Tibial nerve (tissue), 4 donors: ENCODE measurements around the gene ATF7. TPM values are rescaled to one million over a fixed set of nuclear protein-coding genes. Genes with fewer than 3 reads are reported as not detected.
A peak's percentile ranks its signal among the peaks of the same experiment; 100 is the strongest.
"Not testable (repeated sequence)": the region's sequence is repeated elsewhere in the genome, so short reads cannot be mapped to it uniquely, and the experiment has no call there.

ENCODE experiments used
- DNase-seq, 2 donors: peaks; one replicate each; pipeline ENCODE4 v3.0.0-alpha.2; 2019; ENCODE audit warnings: low spot score in 2 of 2
- H3K27ac ChIP-seq, 4 donors: fragments of 200-600 bp; sonication (generic) in 3 of 4; one replicate each; pipeline ENCODE4 v1.5.1; 2017 to 2019; ENCODE audit warnings: mild to moderate bottlenecking in 1 of 4
- H3K27me3 ChIP-seq, 2 donors: fragments of 200-600 bp; sonication (generic) in 1 of 2; one replicate each; pipeline versions ENCODE4 v1.5.1 to v1.6.0; 2017 to 2019
- H3K36me3 ChIP-seq, 3 donors: fragments of 200-600 bp; sonication (generic); one replicate each; pipeline ENCODE4 v1.5.1; 2018 to 2019
- H3K4me1 ChIP-seq, 4 donors: fragments of 200-600 bp; sonication (generic) in 3 of 4; one replicate each; pipeline ENCODE4 v1.5.1; 2017 to 2019
- H3K4me3 ChIP-seq, 4 donors: fragments of 200-600 bp; sonication (generic) in 3 of 4; one replicate each; pipeline ENCODE4 v1.5.1; 2017 to 2019; ENCODE audit warnings: mild to moderate bottlenecking in 1 of 4, moderate library complexity in 1 of 4
- H3K9me3 ChIP-seq, 4 donors: fragments of 200-600 bp; sonication (generic) in 3 of 4; one replicate each; pipeline ENCODE4 v1.5.1; 2017 to 2019
- CTCF ChIP-seq, 5 experiments: fragments of 200-600 bp in 3 of 5; fragments of 450-650 bp in 2 of 5; sonication (generic) in 3 of 5; IDR thresholded peaks; one replicate each; pipeline ENCODE4 v1.5.1; 2016 to 2019; ENCODE audit warnings: antibody characterized with exemption in 5 of 5, mild to moderate bottlenecking in 3 of 5, moderate library complexity in 2 of 5
- EP300 ChIP-seq, 2 donors: sonication (generic); formaldehyde crosslinking; IDR thresholded peaks; one replicate each; pipeline ENCODE4 v1.6.1; 2017; ENCODE audit warnings: antibody characterized with exemption in 2 of 2, mild to moderate bottlenecking in 1 of 2
- POLR2A ChIP-seq, 2 donors: fragments of 450-650 bp; IDR thresholded peaks; one replicate each; pipeline ENCODE4 v1.6.1; 2017; ENCODE audit warnings: antibody characterized with exemption in 2 of 2, mild to moderate bottlenecking in 2 of 2, moderate library complexity in 2 of 2
- WGBS, 2 donors: methylation state at CpG; one replicate each; pipeline ENCODE4 v1.1.5; 2018; 5-methylcytosine and 5-hydroxymethylcytosine counted together
- total RNA-seq, 4 donors: library from RNA; depleted of rRNA; stranded (reverse); fragments of >200 nt; gene quantifications; one replicate each; pipeline ENCODE4 v1.1.0, GENCODE V29; 2016

The ATF7 gene
- total RNA-seq, 4 donors from 2014 or later = 30.1 to 47.9 (median 34.4) TPM

GRCh38 chr12:53552361-53553327 is 73.5 kb downstream of the ATF7 start:
- H3K4me3 ChIP-seq = no peak overlapping the region
- no peaks in the 10 kb centered on the region for H3K9me3 ChIP-seq
- DNase-seq = no peak
- no peaks in the 10 kb centered on the region for H3K27me3 ChIP-seq
- H3K27ac ChIP-seq = no peak overlapping the region
- WGBS, 2 donors = 74 to 79% methylated on average over 14 of the region's 14 CpGs
- peaks cover 0 to 46% (median 0%) of the 10 kb centered on the region in 3 donors for H3K36me3 ChIP-seq
- H3K4me1 ChIP-seq = peaks cover 0 to 9% (median 2%) of the 10 kb centered on the region in 4 donors
- no peak for TF ChIP-seq POLR2A (IDR thresholded peaks at IDR 0.05)
- TF ChIP-seq EP300 (IDR thresholded peaks at IDR 0.05) = no peak
- TF ChIP-seq CTCF (IDR thresholded peaks at IDR 0.05) = no peak

DNA sequence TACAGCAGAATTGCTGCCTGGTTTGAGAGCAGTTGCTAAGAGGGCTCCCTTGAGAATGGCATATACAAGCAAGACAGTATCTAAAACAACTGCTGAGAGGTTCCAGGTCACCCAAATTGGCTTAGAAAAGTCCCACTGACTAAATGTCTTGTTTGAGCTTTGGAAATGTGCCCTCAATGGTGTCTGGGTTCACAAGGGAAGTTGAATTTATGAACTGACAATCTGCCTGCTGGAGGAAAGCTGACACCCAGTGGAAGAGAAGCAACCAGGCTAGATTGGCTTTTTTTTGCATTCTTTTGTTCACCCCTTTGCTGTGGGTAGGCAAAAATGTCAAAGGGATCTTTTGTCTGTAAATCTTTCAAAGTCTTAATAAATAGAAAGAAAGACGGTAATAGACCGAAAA is 74.3 kb downstream of the ATF7 start:
- H3K27ac ChIP-seq = peak overlapping the region in 1 of 4 donors; percentile 11
- H3K4me1 ChIP-seq = peaks cover 0 to 8% (median 2%) of the 10 kb centered on the region in 4 donors
- no peaks in the 10 kb centered on the region for H3K27me3 ChIP-seq
- TF ChIP-seq CTCF (IDR thresholded peaks at IDR 0.05) (no peak), EP300 (IDR thresholded peaks at IDR 0.05) (no peak), POLR2A (IDR thresholded peaks at IDR 0.05) (no peak)
- no peaks in the 10 kb centered on the region for H3K9me3 ChIP-seq
- H3K36me3 ChIP-seq = peaks cover 0 to 51% (median 0%) of the 10 kb centered on the region in 3 donors
- 49 to 55% methylated on average over 2 of the region's 2 CpGs for WGBS, 2 donors
- H3K4me3 ChIP-seq = no peak overlapping the region
- no peak for DNase-seq

DNA sequence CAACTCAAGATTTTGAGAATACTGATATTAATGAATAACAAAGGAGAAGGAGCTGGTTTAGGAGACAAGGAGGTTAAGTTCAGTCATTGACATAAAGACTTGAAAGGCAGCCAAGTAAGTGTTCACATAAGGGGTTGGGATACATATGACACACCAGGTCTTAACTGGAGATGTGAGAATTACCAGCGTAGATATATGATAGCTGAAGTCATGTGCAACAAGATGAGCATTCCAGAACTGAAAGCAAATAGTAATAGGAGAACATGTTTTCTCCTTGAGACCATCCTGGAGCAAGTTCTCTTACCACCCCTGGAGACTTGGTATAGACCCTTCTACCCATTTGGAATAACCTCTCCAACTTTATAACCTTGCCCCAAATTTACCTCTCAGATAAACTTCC is 75.6 kb downstream of the ATF7 start:
- Histone ChIP-seq H3K9me3 (no peaks in the 10 kb centered on the region), H3K4me1 (peaks cover 0 to 8% (median 2%) of the 10 kb centered on the region in 4 donors), H3K27ac (no peak overlapping the region), H3K4me3 (no peak overlapping the region), H3K36me3 (peaks cover 0 to 57% (median 0%) of the 10 kb centered on the region in 3 donors), H3K27me3 (no peaks in the 10 kb centered on the region)
- TF ChIP-seq POLR2A (IDR thresholded peaks at IDR 0.05) = no peak
- no peak for TF ChIP-seq CTCF (IDR thresholded peaks at IDR 0.05)
- no peak for TF ChIP-seq EP300 (IDR thresholded peaks at IDR 0.05)
- 86 to 100% methylated on average over 1 of the region's 1 CpG for WGBS, 2 donors
- DNase-seq = no peak

- not testable (repeated sequence) for H3K9me3 ChIP-seq, DNase-seq, H3K4me3 ChIP-seq, H3K27ac ChIP-seq, H3K27me3 ChIP-seq
- Histone ChIP-seq H3K4me1 (peaks cover 0 to 11% (median 2%) of the 10 kb centered on the region in 4 donors), H3K36me3 (peaks cover 0 to 57% (median 0%) of the 10 kb centered on the region in 3 donors)
- 95 to 96% methylated on average over 8 of the region's 8 CpGs for WGBS, 2 donors
Observed at GRCh38 chr12:53550131-53550530, 76.1 kb downstream of the ATF7 start.

DNA sequence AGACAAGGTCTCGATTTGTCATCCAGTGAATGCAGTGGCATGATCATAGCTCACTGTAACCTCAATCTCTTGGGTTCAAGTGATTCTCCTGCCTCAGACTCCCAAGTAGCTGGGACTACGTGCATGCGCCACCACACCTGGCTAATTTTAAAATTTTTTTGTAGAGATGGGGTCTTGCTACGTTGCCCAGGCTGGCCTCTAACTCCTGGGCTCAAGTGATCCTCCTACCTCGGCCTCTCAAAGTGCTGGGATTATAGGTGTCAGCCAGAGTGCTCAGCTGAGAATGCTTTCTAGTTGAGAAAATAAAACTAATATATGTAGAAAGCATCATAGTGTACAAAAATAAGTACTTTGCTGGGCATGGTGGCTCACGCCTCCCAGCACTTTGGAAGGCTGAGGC is 77.8 kb downstream of the ATF7 start:
- 99% methylated on average over 6 of the region's 6 CpGs for WGBS, 2 donors

GRCh38 chr12:53543539-53543938 is 82.6 kb downstream of the ATF7 start:
- peak; percentile 31 to 55 for DNase-seq
- peak overlapping the region in 3 of 4 donors; percentile 30 to 67 (median 58) for H3K27ac ChIP-seq

More for the DNA sequence above, 77.8 kb downstream of the ATF7 start:
- H3K4me3 ChIP-seq, DNase-seq, H3K9me3 ChIP-seq, H3K27me3 ChIP-seq, H3K27ac ChIP-seq: not testable (repeated sequence)
- H3K36me3 ChIP-seq = peaks cover 0 to 57% (median 0%) of the 10 kb centered on the region in 3 donors
- peaks cover 0 to 28% (median 6%) of the 10 kb centered on the region in 4 donors for H3K4me1 ChIP-seq

More at GRCh38 chr12:53543539-53543938, 82.6 kb downstream of the ATF7 start:
- 23 to 27% methylated on average over 5 of the region's 5 CpGs for WGBS, 2 donors
- H3K4me1 ChIP-seq = peaks cover 0 to 29% (median 8%) of the 10 kb centered on the region in 4 donors
- no peaks in the 10 kb centered on the region for H3K9me3 ChIP-seq
- peaks cover 0 to 65% (median 5%) of the 10 kb centered on the region in 3 donors for H3K36me3 ChIP-seq
- TF ChIP-seq POLR2A (IDR thresholded peaks at IDR 0.05) = no peak
- TF ChIP-seq CTCF (IDR thresholded peaks at IDR 0.05) = peak; percentile 61 to 92 (median 78)
- TF ChIP-seq EP300 (IDR thresholded peaks at IDR 0.05) = peak in 1 of 2 donors; percentile 67
- no peak overlapping the region for H3K4me3 ChIP-seq
- H3K27me3 ChIP-seq = no peaks in the 10 kb centered on the region
